HepG2 (cell line): ENCODE data around the gene CUL9. TPM values are rescaled to one million over a fixed set of nuclear protein-coding genes. Genes with fewer than 3 reads are reported as not detected.
A peak's percentile ranks its signal among the peaks of the same experiment; 100 is the strongest.

Source experiments
- CEBPB ChIP-seq: IDR thresholded peaks from 2 replicates; pipeline ENCODE4 v1.6.1; 2011; ENCODE audit warnings: low read depth, low read length, improper control_type of control experiment, borderline replicate concordance
- CHD2 ChIP-seq: IDR thresholded peaks from 2 replicates; pipeline ENCODE4 v1.6.1; 2011; ENCODE audit warnings: low read depth, low read length, improper control_type of control experiment
- HNRNPLL ChIP-seq: fragments of 200-400 bp; formaldehyde crosslinking; IDR thresholded peaks from 2 replicates; pipeline ENCODE4 v1.6.1; 2017; ENCODE audit warnings: mild to moderate bottlenecking, low read depth, low read length; ENCODE audit not compliant: poor library complexity, severe bottlenecking
- KDM6A ChIP-seq: IDR thresholded peaks from 2 replicates; pipeline ENCODE4 v1.6.1; 2016; ENCODE audit warnings: low read depth
- MIER2 ChIP-seq: IDR thresholded peaks from 2 replicates; pipeline ENCODE4 v1.6.1; 2016; ENCODE audit warnings: missing biosample characterization, missing genetic modification reagents
- NCOR1 ChIP-seq: fragments of 200-600 bp; sonication (generic); IDR thresholded peaks from 2 replicates; pipeline ENCODE4 v1.7.0; 2017; ENCODE audit warnings: antibody characterized with exemption, low read length, borderline replicate concordance
- NFRKB ChIP-seq: fragments of 450-650 bp; IDR thresholded peaks from 2 replicates; pipeline ENCODE4 v1.6.1; 2017
- PHF8 ChIP-seq: sonication (generic); formaldehyde crosslinking; IDR thresholded peaks from 2 replicates; pipeline ENCODE4 v1.5.0; 2020; ENCODE audit warnings: missing genetic modification reagents
- REST ChIP-seq, 2 experiments: IDR thresholded peaks; 2 replicates each; pipeline ENCODE4 v1.6.1; 2011 to 2012; ENCODE audit warnings: low read length in 2 of 2, borderline replicate concordance in 1 of 2, low read depth in 1 of 2, mild to moderate bottlenecking in 1 of 2, moderate library complexity in 1 of 2
- SP5 ChIP-seq: IDR thresholded peaks from 2 replicates; pipeline ENCODE4 v1.6.1; 2016; ENCODE audit warnings: low read depth, borderline replicate concordance
- TBX2 ChIP-seq: sonication (generic); formaldehyde crosslinking; IDR thresholded peaks from 2 replicates; pipeline ENCODE4 v1.5.0; 2020; ENCODE audit warnings: missing genetic modification reagents, mild to moderate bottlenecking, borderline replicate concordance
- ZFP62 ChIP-seq: sonication (generic); formaldehyde crosslinking; IDR thresholded peaks from 2 replicates; pipeline ENCODE4 v1.4.0; 2020; ENCODE audit warnings: missing genetic modification reagents
- ZNF629 ChIP-seq: sonication (generic); formaldehyde crosslinking; conservative IDR thresholded peaks from 2 replicates; pipeline ENCODE4 v1.5.0; 2020; ENCODE audit warnings: missing genetic modification reagents
- polyA plus RNA-seq, 8 experiments: library from polyadenylated mRNA; depleted of rRNA in 3 of 8; stranded (reverse) in 7 of 8; unstranded in 1 of 8; fragments of >200 nt; fragmentation: Illumina TruSeq in 4 of 8; extraction: Trizol in 4 of 8; gene quantifications; 2 replicates each; pipeline versions ENCODE4 v1.2.1 to v1.2.3, GENCODE V29; 2011 to 2016; ENCODE audit warnings: low read depth in 4 of 8, missing spikeins in 1 of 8, mixed read lengths in 1 of 8; ENCODE audit not compliant: insufficient read depth in 1 of 8
- total RNA-seq, 5 experiments: library from RNA; depleted of rRNA; stranded (reverse); fragments of >200 nt; fragmentation: Illumina TruSeq; extraction: Trizol; gene quantifications; 2 replicates each; pipeline ENCODE4 v1.2.3, GENCODE V29; 2016; ENCODE audit warnings: low read depth in 1 of 5
- TF ChIP-seq, protein P1 (sequence below): sonication (generic); formaldehyde crosslinking; IDR thresholded peaks from 2 replicates; pipeline ENCODE4 v1.8.1; 2023; ENCODE audit warnings: mild to moderate bottlenecking, missing genetic modification reagents
- TF ChIP-seq, protein P2 (sequence below): sonication (generic); formaldehyde crosslinking; IDR thresholded peaks from 2 replicates; pipeline ENCODE4 v1.4.0; 2020; ENCODE audit warnings: mild to moderate bottlenecking, missing genetic modification reagents
- TF ChIP-seq, protein P3 (sequence below): sonication (generic); formaldehyde crosslinking; IDR thresholded peaks from 2 replicates; pipeline ENCODE4 v1.8.0; 2022; ENCODE audit warnings: missing genetic modification reagents, low read depth, mild to moderate bottlenecking, borderline replicate concordance

Gene CUL9
- total and polyA plus RNA-seq, 2 of the 13 experiments (the other 11 are each of a cell fraction or from before 2014, with no cell fraction given): 11.4 to 13.7 TPM

- TF ChIP-seq REST (IDR thresholded peaks at IDR 0.05; ENCODE audit: borderline replicate concordance in 1 of 2, low read depth in 1 of 2, low read length in 2 of 2) (no peak), KDM6A (no peak), NFRKB (no peak), CEBPB (peak; percentile 93), NCOR1 (no peak; the same call in 1 of the 2 replicates), MIER2 (peak; percentile 35; the same call in 1 of the 2 replicates), PHF8 (no peak), ZNF629 (CRISPR knock-in tag) (no peak), HNRNPLL (no peak), CHD2 (no peak), SP5 (CRISPR knock-in tag) (no peak), ZFP62 (no peak), TBX2 (CRISPR knock-in tag) (peak; percentile 50; the same call in 1 of the 2 replicates)
- TF ChIP-seq, protein P1, sequence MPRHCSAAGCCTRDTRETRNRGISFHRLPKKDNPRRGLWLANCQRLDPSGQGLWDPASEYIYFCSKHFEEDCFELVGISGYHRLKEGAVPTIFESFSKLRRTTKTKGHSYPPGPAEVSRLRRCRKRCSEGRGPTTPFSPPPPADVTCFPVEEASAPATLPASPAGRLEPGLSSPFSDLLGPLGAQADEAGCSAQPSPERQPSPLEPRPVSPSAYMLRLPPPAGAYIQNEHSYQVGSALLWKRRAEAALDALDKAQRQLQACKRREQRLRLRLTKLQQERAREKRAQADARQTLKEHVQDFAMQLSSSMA (CRISPR knock-in tag): no peak
- TF ChIP-seq, protein P2, sequence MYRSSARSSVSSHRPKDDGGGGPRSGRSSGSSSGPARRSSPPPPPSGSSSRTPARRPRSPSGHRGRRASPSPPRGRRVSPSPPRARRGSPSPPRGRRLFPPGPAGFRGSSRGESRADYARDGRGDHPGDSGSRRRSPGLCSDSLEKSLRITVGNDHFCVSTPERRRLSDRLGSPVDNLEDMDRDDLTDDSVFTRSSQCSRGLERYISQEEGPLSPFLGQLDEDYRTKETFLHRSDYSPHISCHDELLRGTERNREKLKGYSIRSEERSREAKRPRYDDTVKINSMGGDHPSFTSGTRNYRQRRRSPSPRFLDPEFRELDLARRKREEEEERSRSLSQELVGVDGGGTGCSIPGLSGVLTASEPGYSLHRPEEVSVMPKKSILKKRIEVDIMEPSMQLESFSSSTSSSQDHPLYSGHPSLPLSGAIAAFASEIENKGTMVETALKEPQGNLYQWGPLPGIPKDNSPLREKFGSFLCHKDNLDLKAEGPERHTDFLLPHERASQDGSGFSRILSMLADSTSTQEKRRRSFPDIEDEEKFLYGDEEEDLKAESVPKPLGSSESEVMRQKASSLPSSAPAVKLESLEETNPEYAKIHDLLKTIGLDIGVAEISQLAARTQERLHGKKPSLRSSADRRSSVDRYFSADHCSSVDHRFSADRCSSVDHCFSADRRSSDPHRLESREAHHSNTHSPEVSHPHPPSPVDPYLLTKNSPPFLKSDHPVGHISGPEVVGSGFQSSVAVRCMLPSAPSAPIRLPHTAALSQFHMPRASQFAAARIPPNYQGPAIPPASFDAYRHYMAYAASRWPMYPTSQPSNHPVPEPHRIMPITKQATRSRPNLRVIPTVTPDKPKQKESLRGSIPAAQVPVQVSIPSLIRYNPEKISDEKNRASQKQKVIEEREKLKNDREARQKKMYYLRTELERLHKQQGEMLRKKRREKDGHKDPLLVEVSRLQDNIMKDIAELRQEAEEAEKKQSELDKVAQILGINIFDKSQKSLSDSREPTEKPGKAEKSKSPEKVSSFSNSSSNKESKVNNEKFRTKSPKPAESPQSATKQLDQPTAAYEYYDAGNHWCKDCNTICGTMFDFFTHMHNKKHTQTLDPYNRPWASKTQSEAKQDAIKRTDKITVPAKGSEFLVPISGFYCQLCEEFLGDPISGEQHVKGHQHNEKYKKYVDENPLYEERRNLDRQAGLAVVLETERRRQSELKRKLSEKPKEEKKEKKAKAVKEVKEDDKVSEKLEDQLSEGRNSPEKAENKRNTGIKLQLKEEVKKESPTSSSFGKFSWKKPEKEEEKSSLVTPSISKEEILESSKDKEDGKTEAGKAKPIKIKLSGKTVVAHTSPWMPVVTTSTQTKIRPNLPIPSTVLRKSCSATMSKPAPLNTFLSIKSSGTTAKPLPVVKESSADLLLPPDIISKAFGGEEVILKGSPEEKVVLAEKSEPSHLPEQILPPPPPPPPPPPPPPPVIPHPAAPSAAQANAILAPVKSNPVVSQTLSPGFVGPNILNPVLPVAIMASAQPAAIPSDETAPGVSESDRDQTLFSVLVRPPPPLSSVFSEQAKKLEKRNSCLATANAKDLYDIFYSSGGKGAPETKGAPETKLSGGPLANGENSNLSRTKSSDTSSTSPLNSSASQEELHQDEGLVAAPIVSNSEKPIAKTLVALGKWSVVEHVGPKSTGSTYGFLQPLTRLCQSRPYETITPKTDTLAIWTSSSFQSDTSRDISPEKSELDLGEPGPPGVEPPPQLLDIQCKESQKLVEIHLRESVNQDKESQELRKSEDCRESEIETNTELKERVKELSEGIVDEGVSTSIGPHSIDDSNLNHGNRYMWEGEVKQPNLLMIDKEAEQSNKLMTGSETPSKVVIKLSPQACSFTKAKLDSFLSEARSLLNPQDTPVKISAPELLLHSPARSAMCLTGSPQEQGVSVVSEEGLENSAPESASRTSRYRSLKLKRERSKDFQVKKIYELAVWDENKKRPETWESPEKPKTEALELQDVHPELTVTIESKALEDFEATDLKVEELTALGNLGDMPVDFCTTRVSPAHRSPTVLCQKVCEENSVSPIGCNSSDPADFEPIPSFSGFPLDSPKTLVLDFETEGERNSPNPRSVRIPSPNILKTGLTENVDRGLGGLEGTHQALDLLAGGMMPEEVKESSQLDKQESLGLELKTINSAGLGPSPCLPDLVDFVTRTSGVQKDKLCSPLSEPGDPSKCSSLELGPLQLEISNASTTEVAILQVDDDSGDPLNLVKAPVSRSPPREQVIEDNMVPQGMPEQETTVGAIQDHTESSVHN (CRISPR knock-in tag): no peak
- TF ChIP-seq, protein P3, sequence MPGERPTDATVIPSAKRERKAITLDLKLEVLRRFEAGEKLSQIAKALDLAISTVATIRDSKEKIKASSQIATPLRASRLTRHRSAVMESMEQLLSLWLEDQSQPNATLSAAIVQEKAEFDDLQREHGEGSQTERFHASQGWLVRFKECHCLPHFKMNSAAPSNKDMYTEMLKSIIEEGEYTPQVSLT (CRISPR knock-in tag): no peak
Measured at GRCh38 chr6:43265564-43265963, 83.6 kb downstream of the CUL9 start (continued).
